ENCODE results near the gene CSRP3. TPM values are rescaled to one million over a fixed set of nuclear protein-coding genes. Genes with fewer than 3 reads are reported as not detected.

The CSRP3 gene
- total RNA-seq, 1 experiment from 2014 or later: not detected

GRCh38 chr11:19243613-19244012, 41.8 kb upstream of the CSRP3 start:
- peaks cover 25% of the 10 kb centered on the region for H3K4me1 Mint-ChIP-seq (ENCODE audit: low read depth, unreplicated experiment)
- Histone ChIP-seq H3K4me1 (peaks cover 47% of the 10 kb centered on the region), H3K27me3 (replicated peaks; ENCODE audit: control insufficient read depth, insufficient read depth, low read length) (no peaks in the 10 kb centered on the region), H3K9me3 (no peaks in the 10 kb centered on the region), H3K4me3 (ENCODE audit: low read depth, low read length) (no peak overlapping the region), H3K36me3 (ENCODE audit: control insufficient read depth, insufficient read depth, low read length) (no peaks in the 10 kb centered on the region)
- TF ChIP-seq, protein P1, sequence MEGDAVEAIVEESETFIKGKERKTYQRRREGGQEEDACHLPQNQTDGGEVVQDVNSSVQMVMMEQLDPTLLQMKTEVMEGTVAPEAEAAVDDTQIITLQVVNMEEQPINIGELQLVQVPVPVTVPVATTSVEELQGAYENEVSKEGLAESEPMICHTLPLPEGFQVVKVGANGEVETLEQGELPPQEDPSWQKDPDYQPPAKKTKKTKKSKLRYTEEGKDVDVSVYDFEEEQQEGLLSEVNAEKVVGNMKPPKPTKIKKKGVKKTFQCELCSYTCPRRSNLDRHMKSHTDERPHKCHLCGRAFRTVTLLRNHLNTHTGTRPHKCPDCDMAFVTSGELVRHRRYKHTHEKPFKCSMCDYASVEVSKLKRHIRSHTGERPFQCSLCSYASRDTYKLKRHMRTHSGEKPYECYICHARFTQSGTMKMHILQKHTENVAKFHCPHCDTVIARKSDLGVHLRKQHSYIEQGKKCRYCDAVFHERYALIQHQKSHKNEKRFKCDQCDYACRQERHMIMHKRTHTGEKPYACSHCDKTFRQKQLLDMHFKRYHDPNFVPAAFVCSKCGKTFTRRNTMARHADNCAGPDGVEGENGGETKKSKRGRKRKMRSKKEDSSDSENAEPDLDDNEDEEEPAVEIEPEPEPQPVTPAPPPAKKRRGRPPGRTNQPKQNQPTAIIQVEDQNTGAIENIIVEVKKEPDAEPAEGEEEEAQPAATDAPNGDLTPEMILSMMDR (IDR thresholded peaks at IDR 0.05; ENCODE audit: insufficient read depth in 1 of 2, low read depth in 1 of 2, low read length in 1 of 2, severe bottlenecking in 1 of 2, unreplicated experiment in 1 of 2): no peak
- peaks cover 40% of the 10 kb centered on the region for H3K36me3 Mint-ChIP-seq (ENCODE audit: insufficient read depth, unreplicated experiment)
- H3K27ac Mint-ChIP-seq (ENCODE audit: unreplicated experiment): peak overlapping the region; percentile 64
- intact Hi-C loops (cut with micrococcal nuclease; ENCODE audit: unreplicated experiment): loop anchor here (1.0 to 5.0 kb wide), 3 partner anchors 66 to 171 kb away; partner anchors contain the start of gene ZDHHC13
- no peaks in the 10 kb centered on the region for H3K27me3 Mint-ChIP-seq (ENCODE audit: insufficient read depth, unreplicated experiment)
- CTCF ChIA-PET: interaction anchor here (1.4 kb wide), 1 partner anchor 173 kb away, joined by 3 read pairs; no protein-coding TSS in a partner anchor
- no peak for DNase-seq
- peak overlapping the region; percentile 97 for H3K4me3 Mint-ChIP-seq (ENCODE audit: unreplicated experiment)
- POLR2A ChIA-PET: no interaction called here
- H3K9me3 Mint-ChIP-seq (ENCODE audit: unreplicated experiment): peaks cover 10% of the 10 kb centered on the region
- BruUV-seq (replicated peaks): no TSS peak

- Mint-ChIP-seq H3K4me1 (ENCODE audit: low read depth, unreplicated experiment) (peaks cover 28% of the 10 kb centered on the region), H3K27ac (ENCODE audit: unreplicated experiment) (peak overlapping the region; percentile 90), H3K36me3 (ENCODE audit: insufficient read depth, unreplicated experiment) (peaks cover 44% of the 10 kb centered on the region), H3K27me3 (ENCODE audit: insufficient read depth, unreplicated experiment) (no peaks in the 10 kb centered on the region), H3K4me3 (ENCODE audit: unreplicated experiment) (peak overlapping the region; percentile 97), H3K9me3 (ENCODE audit: unreplicated experiment) (peaks cover 6% of the 10 kb centered on the region)
- TF ChIP-seq, protein P1 (IDR thresholded peaks at IDR 0.05; ENCODE audit: insufficient read depth in 1 of 2, low read depth in 1 of 2, low read length in 1 of 2, severe bottlenecking in 1 of 2, unreplicated experiment in 1 of 2): no peak
- no peak overlapping the region; the same call in 1 of the 2 replicates for H3K4me3 ChIP-seq (ENCODE audit: low read depth, low read length)
- H3K36me3 ChIP-seq (ENCODE audit: control insufficient read depth, insufficient read depth, low read length): no peaks in the 10 kb centered on the region
- intact Hi-C loops (cut with micrococcal nuclease; ENCODE audit: unreplicated experiment): loop anchor here (5.0 kb wide), 2 partner anchors 66 to 171 kb away; no protein-coding TSS in a partner anchor
- DNase-seq: no peak
- H3K27me3 ChIP-seq (replicated peaks; ENCODE audit: control insufficient read depth, insufficient read depth, low read length): no peaks in the 10 kb centered on the region
- H3K4me1 ChIP-seq: peaks cover 52% of the 10 kb centered on the region
- H3K9me3 ChIP-seq: no peaks in the 10 kb centered on the region
- CTCF ChIA-PET: no interaction called here
- no TSS peak for BruUV-seq (replicated peaks)
- POLR2A ChIA-PET: no interaction called here
These were observed 41.4 kb upstream of the CSRP3 start for GRCh38 chr11:19243143-19243542.

GRCh38 chr11:19242179-19242932, 40.6 kb upstream of the CSRP3 start:
- BruUV-seq (replicated peaks): no TSS peak
- Histone ChIP-seq H3K27me3 (replicated peaks; ENCODE audit: control insufficient read depth, insufficient read depth, low read length) (no peaks in the 10 kb centered on the region), H3K36me3 (ENCODE audit: control insufficient read depth, insufficient read depth, low read length) (0 out of 2 replicates have a peak, but pooled peaks cover 1% of the 10 kb centered on the region), H3K4me1 (peaks cover 53% of the 10 kb centered on the region), H3K9me3 (no peaks in the 10 kb centered on the region), H3K4me3 (ENCODE audit: low read depth, low read length) (peak overlapping the region; percentile 96)
- H3K36me3 Mint-ChIP-seq (ENCODE audit: insufficient read depth, unreplicated experiment): peaks cover 50% of the 10 kb centered on the region
- intact Hi-C loops (cut with micrococcal nuclease; ENCODE audit: unreplicated experiment): loop anchor here (1.0 to 5.0 kb wide), 3 partner anchors 35 to 170 kb away; no protein-coding TSS in a partner anchor
- TF ChIP-seq, protein P1 (IDR thresholded peaks at IDR 0.05; ENCODE audit: insufficient read depth in 1 of 2, low read depth in 1 of 2, low read length in 1 of 2, severe bottlenecking in 1 of 2, unreplicated experiment in 1 of 2): no peak
- no peaks in the 10 kb centered on the region for H3K27me3 Mint-ChIP-seq (ENCODE audit: insufficient read depth, unreplicated experiment)
- no peaks in the 10 kb centered on the region for H3K9me3 Mint-ChIP-seq (ENCODE audit: unreplicated experiment)
- peak overlapping the region; percentile 97 for H3K4me3 Mint-ChIP-seq (ENCODE audit: unreplicated experiment)
- ChIA-PET CTCF (interaction anchor here (0.9 kb wide), 1 partner anchor 166 kb away, joined by 3 read pairs; no protein-coding TSS in a partner anchor), POLR2A (interaction anchor here (0.6 kb wide), 1 partner anchor 132 kb away, joined by 11 read pairs; no protein-coding TSS in a partner anchor)
- peak overlapping the region; percentile 90 for H3K27ac Mint-ChIP-seq (ENCODE audit: unreplicated experiment)
- peaks cover 28% of the 10 kb centered on the region for H3K4me1 Mint-ChIP-seq (ENCODE audit: low read depth, unreplicated experiment)
- peak in 1 of 2 experiments; percentile 51 for DNase-seq

Measured in Caco-2 (cell line).